Stimulated activated CD4-positive, alpha-beta T cell treated with anti-CD3 and anti-CD28 coated beads, Interleukin-15, amount 100 ng/mL, for 1 hour (primary cell): Measurements from ENCODE around the gene TTC28.

Experiments
- DNase-seq, 2 donors: peaks; one replicate each; pipeline ENCODE4 v3.0.0-alpha.2; 2020; ENCODE audit warnings: low read depth in 1 of 2, low spot score in 1 of 2

Gene TTC28

GRCh38 chr22:28442711-28443525 lies 236.7 kb downstream of the TTC28 start:
- DNase-seq = peak in 1 of 2 donors; percentile 10

- DNase-seq = peak; percentile 28 to 51
Measured at GRCh38 chr22:28442264-28442710, 237.4 kb downstream of the TTC28 start.

- DNase-seq = no peak
Measured at GRCh38 chr22:28441720-28442263, 237.8 kb downstream of the TTC28 start.

GRCh38 chr22:28440592-28441390 lies 238.8 kb downstream of the TTC28 start:
- no peak for DNase-seq

GRCh38 chr22:28438183-28438768 lies 241.4 kb downstream of the TTC28 start:
- DNase-seq = no peak

DNA sequence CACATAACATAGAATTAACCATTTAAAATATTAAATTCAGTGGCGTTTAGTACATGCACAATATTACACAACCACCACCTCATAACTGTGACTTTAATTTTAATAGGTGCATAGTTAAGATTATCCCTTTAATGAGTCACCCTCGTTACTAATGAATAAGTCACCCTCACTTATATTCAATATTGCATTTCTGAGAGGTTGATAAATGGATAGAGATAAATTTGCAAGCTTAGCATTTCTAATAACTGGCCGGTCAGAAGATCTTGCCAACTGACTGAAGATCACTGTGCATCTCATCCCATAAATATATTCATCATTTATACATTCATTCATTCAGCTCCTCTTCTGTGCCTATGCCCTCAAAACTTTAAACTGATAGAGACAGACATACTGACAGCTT lies 243.7 kb downstream of the TTC28 start:
- DNase-seq = no peak

GRCh38 chr22:28435140-28435768 lies 244.4 kb downstream of the TTC28 start:
- no peak for DNase-seq

- no peak for DNase-seq
Measured at GRCh38 chr22:28430466-28431025, 249.1 kb downstream of the TTC28 start.

- DNase-seq = no peak
Measured at GRCh38 chr22:28429711-28430110, 249.9 kb downstream of the TTC28 start.

DNA sequence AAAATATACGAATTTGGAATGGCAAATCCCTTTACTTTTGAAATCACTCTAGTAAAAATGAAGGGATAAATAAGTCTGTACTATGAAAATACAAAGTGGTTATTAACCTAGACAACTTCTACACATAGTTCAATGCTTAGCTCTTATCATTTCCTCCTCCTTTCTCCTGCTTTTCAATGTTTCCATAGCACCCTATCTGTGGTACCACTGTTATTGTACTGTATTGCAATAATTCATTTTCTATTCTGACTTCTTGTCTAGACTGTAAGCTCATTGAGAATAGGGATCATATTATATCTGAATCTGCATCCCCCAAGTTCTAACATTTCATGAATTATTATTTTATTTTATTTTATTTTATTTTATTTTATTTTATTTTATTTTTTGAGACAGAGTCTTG lies 251.4 kb downstream of the TTC28 start:
- no peak for DNase-seq

- DNase-seq = no peak
Measured at GRCh38 chr22:28426346-28427132, 253.1 kb downstream of the TTC28 start.

- DNase-seq = no peak
Measured at GRCh38 chr22:28425211-28425610, 254.4 kb downstream of the TTC28 start.

DNA sequence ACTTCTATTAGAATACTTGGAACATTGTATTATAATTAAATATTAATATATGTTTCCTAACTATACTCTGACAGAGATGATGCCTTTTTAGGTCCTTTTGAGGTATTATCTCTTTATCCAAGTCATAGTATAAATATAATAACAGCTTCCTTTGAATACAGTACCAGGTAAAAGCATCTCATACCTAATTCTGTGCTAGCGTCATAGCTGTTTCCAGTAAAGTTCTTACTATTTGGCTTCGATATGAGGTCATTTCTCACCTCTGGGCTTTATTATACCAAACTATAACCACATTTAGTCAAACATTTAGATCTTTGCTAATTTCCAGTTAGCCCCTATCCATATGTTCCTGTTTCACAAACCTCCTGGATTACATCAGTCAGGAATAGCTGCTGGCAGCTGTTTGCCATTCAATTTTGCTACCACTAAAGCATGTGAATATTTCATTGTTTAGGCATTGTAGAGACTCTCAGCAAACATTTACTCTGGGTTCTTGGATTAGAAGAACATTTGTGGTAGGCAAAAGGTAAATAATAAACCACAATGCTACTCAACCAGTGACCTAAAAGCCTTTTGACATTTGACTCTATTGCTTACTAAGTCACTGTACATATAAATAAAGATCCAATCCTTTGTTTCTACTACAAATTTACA lies 255.1 kb downstream of the TTC28 start:
- no peak for DNase-seq

GRCh38 chr22:28419919-28420318 lies 259.7 kb downstream of the TTC28 start:
- no peak for DNase-seq

DNA sequence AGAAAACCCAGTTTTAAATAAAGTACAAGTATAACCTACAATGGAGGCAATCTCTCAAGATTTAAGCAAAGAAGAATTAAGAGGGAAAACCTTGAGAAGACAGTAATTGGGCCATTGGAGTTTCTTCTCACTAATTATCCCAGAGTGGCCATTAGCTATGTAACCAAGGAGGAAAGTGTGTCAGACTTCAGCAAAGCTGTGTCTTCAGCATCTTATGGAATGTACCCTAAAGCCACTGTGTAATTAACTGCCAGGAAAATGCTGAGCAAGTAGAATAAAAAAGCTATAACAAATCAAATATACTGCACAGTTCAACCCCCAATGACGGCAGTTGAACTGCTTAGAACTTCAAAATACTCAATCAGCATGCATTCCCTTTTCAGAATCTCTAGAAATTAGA lies 261.6 kb downstream of the TTC28 start:
- no peak for DNase-seq

- no peak for DNase-seq
Measured at GRCh38 chr22:28417431-28417830, 262.2 kb downstream of the TTC28 start.

GRCh38 chr22:28414913-28415312 lies 264.7 kb downstream of the TTC28 start:
- no peak for DNase-seq

DNA sequence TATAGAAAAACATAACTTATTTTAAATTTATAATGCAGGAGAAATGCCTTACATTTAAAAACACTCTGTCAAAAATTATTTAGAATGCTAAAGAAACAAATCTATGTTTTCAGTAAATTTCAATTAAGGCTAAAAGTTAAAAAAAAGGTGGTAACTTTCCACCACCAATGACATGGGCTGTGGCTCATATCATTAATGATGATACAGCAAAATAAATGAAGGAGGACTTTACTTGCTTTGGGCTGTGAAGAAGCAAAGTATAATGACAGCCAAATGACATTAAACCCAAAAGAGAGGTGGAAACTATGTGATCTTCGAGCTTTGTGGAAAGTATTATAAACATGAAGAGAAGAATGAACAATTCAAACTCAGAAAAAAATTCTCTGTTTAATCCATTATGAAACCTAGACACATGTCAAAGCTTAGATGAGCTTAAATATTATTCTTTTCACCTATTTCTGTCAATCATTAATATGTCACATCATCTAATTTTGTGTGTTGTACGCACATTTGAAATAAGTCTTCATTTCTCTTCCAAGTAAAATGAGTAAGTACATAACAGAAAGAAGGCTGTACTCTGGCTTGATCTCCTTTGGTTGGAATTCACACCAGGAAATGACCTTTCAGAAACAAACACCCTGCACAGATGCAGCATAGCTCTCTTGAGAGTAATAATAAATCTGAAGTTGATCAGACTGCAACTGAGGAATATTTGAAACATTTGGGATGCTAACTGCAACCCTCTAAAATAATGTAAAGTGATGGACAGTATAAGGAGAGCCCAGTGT lies 265.8 kb downstream of the TTC28 start:
- no peak for DNase-seq

GRCh38 chr22:28412109-28412508 lies 267.5 kb downstream of the TTC28 start:
- DNase-seq = no peak
